ENCODE results near the gene KRTAP5-10.

GRCh38 chr11:71563406-71563805 lies 2.0 kb upstream of the KRTAP5-10 start:
- peak in 1 of 5 experiments; percentile 8 for TF ChIP-seq CTCF (IDR thresholded peaks at IDR 0.05 in 4 of 5, conservative IDR thresholded peaks at IDR 0.05 in 1 of 5)
- TF ChIP-seq POLR2A (IDR thresholded peaks at IDR 0.05): no peak
